Retinal pigment epithelial cell (primary cell): ENCODE results near the gene ASF1A.
"Not testable (repeated sequence)": the region's sequence is repeated elsewhere in the genome, so short reads cannot be mapped to it uniquely, and the experiment has no call there.

Experiments used
- DNase-seq: peaks from one replicate; pipeline ENCODE4 v3.0.0-alpha.2; 2010; ENCODE audit warnings: low read depth
- H3K4me3 ChIP-seq: 2 replicates; pipeline ENCODE4 v1.5.1; 2011; ENCODE audit warnings: mild to moderate bottlenecking, low read length, control low read depth, moderate library complexity
- CTCF ChIP-seq: conservative IDR thresholded peaks from 2 replicates; pipeline ENCODE4 v1.5.1; 2011; ENCODE audit warnings: low read depth, low read length, control low read depth, inconsistent platforms

ASF1A gene

GRCh38 chr6:118862443-118862842 lies 31.5 kb upstream of the ASF1A start:
- H3K4me3 ChIP-seq = no peak overlapping the region
- TF ChIP-seq CTCF = no peak

GRCh38 chr6:118864341-118865099 lies 29.4 kb upstream of the ASF1A start:
- TF ChIP-seq CTCF = no peak
- DNase-seq = no peak
- H3K4me3 ChIP-seq = no peak overlapping the region

More at GRCh38 chr6:118862443-118862842, 31.5 kb upstream of the ASF1A start:
- no peak for DNase-seq

- TF ChIP-seq CTCF = no peak
- no peak for DNase-seq
Measured at GRCh38 chr6:118865100-118865391, 28.9 kb upstream of the ASF1A start.

GRCh38 chr6:118867181-118867580 lies 26.8 kb upstream of the ASF1A start:
- H3K4me3 ChIP-seq = no peak overlapping the region
- no peak for DNase-seq
- TF ChIP-seq CTCF = no peak

More at GRCh38 chr6:118865100-118865391, 28.9 kb upstream of the ASF1A start:
- H3K4me3 ChIP-seq = no peak overlapping the region

- H3K4me3 ChIP-seq, DNase-seq: not testable (repeated sequence)
Measured at GRCh38 chr6:118868901-118869300, 25.1 kb upstream of the ASF1A start.

GRCh38 chr6:118869350-118869749 lies 24.6 kb upstream of the ASF1A start:
- DNase-seq = no peak
- no peak for TF ChIP-seq CTCF

GRCh38 chr6:118869894-118870589 lies 23.9 kb upstream of the ASF1A start:
- no peak for DNase-seq
- H3K4me3 ChIP-seq = no peak overlapping the region
- no peak for TF ChIP-seq CTCF

More at GRCh38 chr6:118869350-118869749, 24.6 kb upstream of the ASF1A start:
- no peak overlapping the region for H3K4me3 ChIP-seq
